T follicular helper cell (primary cell): ENCODE results near the gene DISP1.
A peak's percentile ranks its signal among the peaks of the same experiment; 100 is the strongest.

Experiments
- DNase-seq: peaks from one replicate; pipeline ENCODE4 v3.0.0-alpha.2; 2020; ENCODE audit warnings: low read depth
- total RNA-seq, 2 experiments: gene quantifications; one replicate each; lab custom pipeline; 2026; lab: John Stamatoyannopoulos, UW

DISP1 gene, protein sequence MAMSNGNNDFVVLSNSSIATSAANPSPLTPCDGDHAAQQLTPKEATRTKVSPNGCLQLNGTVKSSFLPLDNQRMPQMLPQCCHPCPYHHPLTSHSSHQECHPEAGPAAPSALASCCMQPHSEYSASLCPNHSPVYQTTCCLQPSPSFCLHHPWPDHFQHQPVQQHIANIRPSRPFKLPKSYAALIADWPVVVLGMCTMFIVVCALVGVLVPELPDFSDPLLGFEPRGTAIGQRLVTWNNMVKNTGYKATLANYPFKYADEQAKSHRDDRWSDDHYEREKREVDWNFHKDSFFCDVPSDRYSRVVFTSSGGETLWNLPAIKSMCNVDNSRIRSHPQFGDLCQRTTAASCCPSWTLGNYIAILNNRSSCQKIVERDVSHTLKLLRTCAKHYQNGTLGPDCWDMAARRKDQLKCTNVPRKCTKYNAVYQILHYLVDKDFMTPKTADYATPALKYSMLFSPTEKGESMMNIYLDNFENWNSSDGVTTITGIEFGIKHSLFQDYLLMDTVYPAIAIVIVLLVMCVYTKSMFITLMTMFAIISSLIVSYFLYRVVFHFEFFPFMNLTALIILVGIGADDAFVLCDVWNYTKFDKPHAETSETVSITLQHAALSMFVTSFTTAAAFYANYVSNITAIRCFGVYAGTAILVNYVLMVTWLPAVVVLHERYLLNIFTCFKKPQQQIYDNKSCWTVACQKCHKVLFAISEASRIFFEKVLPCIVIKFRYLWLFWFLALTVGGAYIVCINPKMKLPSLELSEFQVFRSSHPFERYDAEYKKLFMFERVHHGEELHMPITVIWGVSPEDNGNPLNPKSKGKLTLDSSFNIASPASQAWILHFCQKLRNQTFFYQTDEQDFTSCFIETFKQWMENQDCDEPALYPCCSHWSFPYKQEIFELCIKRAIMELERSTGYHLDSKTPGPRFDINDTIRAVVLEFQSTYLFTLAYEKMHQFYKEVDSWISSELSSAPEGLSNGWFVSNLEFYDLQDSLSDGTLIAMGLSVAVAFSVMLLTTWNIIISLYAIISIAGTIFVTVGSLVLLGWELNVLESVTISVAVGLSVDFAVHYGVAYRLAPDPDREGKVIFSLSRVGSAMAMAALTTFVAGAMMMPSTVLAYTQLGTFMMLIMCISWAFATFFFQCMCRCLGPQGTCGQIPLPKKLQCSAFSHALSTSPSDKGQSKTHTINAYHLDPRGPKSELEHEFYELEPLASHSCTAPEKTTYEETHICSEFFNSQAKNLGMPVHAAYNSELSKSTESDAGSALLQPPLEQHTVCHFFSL (N-terminal part only)
- total RNA-seq: 8.6 to 10.7 reads per million in 2 experiments

DNA sequence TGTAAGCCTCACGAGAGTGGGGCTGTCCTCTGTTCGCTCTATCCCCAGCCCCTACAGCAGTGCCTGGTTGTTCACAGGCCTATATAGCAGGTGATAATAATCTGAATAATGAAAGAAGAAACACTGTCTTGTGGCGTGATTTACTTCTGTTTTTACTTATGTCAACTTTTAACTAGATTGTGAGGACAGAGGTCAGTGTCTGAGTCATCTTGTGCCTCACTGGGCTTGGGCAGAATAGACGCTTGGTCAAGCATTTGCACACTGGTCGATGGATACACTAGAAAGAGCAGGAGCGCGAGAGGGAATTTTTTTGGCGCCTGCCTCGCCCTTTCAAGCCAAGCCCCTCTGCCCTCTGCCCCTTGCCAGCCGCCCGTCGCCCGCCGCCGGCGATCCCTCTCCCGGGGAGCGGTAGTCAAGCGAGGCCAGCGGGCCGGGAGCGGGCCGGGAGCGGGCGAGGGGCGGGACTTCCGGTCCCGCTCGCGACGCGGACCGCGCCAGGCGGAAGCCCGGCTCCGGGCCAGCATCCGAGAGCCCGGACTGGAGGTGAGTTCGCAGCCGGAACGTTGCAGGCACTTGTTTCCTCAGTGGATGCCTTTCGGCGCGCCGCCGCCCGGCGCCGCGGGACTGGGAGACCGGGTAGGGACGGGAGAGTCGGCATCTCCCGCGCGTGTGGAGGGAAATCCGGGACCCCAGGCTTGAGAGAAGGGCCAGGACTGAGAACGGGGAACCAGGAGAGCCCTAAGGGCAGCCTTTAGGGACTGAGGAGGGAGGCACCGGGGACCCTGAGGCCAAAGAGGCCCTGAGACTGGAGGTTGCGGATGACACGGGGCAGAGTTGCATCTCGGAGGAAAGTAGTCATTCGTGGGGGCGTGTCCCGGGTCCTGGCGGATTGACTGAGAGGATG is at the start of gene DISP1:
DISP1 (plus strand) TSS at position 504 of the 904 bp plus-strand sequence. CDS start 127,785 bp downstream, outside the sequence.
- DNase-seq: peak; percentile 45

DNA sequence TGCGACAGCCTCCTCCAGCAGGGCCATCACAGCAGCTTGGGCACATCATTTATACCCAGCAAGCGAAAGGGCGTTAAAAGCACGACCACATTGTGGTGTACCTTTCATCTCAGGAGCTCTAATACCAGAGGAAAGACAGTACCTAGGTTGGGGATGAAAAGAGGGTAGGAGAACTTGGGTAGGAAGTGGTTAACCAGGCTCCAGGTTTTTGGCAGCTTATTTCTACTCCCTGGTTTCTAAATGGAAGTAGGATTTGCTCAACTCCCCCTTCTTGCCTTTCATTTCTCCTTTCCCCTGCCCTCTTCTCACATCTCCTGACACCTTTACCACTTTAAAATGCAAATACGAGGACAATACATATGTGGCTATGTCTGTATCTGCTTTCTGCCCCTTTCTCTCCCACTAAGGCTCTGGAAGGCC is 47.7 kb upstream of the DISP1 start:
- DNase-seq: no peak

DNA sequence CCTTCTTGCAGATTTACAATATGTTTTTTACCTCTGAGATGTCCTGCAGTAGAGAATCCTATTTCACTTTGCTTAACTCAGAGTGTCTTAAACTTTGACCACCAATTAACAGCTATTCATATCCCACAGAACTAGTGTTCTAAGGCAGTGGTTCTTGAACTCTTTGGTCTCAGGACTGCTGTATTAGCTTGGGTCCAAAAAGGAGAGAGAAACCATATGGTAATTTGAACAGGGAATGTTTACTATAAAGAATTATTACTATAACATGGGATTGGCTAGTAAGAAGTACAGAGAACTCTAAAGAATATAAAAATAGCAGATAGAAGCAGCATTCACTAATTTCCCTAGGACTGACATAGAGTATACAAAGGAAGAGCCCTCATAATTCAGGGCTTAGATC is 46.2 kb upstream of the DISP1 start:
- no peak for DNase-seq

DNA sequence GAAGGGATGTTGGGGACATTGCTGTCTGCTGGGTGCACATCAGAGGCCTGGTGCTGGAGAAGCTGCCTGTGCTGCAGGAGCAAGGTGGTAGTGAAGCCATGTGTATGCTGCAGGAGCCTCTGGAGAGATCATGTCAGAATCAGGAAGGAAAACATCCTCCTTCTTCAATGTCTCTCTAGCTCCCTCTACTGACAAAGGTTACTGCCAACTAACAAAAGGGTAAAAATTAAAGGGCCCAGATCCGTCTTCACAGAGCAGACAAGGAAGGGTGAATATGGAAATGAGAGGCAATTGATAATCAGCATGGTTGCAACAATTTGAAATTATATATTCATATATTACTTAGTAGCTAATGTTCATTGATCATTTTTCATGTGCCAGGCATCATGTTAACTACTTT is 45.7 kb upstream of the DISP1 start:
- DNase-seq: no peak

DNA sequence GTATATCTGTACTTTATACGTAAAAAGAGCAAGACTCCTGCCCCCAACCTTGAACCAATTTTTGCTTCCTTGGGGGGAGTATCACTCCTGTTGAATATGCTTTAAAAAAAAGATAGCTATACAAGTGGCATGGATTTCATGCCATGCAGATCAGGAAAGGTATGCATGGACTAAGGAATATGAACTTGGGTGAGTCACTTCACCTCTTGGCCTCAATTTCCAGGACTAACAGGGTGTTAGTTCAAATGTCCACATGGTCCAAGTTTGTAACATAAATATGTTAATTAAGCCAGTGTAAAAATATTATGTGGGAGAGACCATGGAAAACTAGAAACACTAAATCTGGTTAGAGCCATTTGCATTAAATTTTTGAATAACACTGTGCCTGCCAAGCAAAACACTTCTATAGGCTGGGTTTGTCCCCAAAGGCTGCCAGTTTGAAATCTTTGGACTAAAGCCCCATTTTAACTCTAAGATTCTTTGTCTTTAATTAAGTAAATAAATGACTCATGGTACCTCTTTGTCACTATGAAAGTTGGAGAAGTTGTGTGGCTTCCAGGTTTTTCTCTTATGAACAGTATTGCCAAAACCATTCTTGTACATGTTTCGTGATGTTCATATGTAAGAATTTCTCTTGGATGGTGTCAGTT is 44.7 kb upstream of the DISP1 start:
- DNase-seq: no peak

DNA sequence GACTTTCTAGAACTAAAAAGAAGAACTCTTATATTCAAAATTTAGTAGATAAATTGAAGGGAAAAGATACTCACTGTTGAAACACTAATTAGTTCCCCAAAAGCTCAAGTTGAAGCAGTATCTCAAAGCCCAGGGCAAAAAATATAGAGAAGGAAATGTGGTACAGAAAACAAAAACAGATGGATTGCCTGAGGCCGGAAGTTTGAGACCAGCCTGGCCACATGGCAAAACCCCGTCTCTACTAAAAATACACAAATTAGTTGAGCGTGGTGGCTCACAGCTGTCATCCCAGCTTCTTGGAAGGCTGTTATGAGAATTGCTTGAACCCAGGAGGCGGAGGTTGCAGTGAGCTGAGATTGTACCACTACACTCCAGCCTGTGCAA is 41.9 kb upstream of the DISP1 start:
- DNase-seq: no peak

DNA sequence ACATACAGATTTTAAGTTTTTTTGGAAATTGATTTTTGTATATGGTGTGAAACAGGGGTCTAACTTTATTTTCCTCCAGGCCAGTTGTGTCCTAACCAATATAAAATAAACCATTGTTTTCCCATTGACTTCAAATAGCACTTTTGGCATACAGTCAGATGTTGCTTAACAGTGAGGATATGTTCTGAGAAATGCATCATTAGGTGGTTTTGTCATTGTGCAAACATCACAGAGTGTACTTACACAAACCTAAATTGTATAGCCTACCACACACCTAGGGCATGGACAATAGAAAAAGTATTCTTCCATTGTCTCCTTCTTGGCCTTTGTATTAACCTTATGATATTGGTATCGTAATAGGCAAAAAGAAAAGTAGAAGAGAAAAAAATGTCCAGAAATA is 37.4 kb upstream of the DISP1 start:
- DNase-seq: no peak

DNA sequence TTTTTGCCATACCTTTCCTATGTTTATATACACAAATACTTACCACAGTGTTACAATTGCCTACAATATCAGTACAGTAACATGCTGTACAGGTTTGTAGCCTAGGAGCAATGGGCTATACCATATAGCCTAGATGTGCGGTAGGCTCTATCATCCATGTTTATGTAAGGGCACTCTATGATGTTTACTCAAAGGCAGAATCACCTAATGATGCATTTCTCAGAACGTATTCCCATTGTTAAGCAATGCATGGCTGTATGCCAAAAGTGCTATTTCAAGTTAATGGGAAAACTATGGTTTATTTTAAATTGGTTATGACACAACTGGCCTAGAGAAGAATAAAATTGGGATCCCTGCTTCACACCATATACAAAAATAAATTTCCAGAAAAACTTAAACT is 36.9 kb upstream of the DISP1 start:
- DNase-seq: no peak

DNA sequence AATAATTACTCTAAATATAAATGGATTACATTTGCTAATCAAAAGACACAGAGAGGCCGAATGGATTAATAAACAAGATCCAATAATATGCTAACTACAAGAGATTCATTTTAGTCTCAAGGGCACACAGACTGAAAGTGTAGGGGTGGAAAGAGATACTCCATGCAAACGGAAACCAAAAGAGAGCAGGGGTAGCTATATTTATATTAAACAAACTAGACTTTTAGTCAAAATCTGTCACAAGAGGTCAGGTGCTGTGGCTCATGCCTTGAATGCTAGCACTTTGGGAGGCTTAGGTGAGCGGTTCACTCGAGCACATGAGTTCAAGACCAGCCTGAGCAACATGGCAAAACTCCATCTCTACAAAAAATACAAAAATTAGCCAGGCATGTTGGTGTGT is 33.6 kb upstream of the DISP1 start:
- no peak for DNase-seq

DNA sequence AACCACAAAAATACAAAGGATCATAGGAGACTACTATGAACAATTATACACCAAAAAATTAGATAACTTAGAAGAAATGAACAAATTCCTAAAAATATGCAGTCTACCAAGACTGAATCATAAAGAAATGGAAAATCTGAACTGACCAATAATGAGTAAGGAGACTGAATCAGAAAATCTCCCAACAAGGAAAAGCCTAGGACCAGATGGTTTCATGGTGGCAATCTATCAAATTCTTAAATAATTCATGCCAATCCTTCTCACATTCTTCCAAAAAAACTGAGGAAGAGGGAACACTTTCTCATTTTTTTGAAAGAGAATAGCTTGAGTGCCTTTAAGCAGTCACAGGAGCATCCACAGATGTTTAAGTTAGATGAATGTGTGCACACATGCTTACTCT is 31.8 kb upstream of the DISP1 start:
- DNase-seq: no peak

DNA sequence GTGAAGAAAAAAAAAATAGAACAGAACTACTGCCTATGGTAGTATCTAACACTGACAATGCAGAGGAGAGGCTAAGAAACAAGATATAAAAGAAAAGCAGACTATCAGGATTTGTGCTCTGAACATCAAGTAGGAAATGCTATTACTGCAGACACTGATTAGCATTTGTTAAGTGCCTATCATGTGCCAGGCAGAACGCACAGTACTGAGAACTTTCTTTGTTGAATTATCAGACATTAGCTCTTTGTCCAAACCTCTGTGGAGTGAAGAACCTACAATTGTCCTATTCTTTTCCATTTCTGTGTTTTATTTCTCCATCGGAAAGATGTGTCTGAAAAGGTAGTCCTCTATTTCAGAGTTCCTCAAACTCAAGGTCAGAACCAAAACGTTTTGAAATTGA is 30.5 kb upstream of the DISP1 start:
- DNase-seq: no peak

DNA sequence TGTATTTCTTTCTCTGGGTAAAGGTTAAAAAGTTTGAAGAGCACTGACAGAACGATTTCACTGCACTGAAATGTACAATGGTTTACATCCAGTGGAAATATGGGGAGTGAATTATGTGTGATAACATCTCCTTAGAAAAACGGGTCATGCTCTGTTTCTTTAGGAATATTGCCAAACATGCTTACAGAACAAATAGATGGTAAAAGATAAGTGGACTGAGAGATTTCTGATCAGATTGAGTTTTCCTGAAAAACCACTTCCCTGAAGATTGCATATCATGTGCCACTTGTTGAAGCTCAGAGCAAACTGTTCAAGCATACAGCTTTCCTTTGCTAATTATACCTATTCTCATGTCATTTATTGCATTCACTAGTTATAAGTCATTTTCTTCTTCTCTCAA is 29.9 kb upstream of the DISP1 start:
- DNase-seq: no peak

DNA sequence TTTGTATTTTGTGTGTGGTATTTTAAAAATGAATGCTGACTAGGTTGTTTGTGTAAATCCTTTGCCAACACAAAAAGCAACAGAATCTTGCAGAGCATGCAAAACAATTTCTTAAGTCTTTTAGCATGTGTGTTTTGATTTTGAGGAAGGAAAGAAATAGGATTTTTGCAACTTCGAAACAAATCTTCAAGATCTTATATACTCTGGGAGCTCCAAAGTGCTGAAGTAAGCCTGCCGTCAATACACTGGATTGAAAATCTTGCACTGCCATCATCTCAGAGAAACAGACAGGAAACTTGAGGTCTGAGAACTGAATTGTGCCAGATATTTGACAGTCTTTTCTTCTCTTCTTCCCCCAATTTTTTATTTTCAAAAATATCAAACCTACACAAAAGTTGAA is 29.3 kb upstream of the DISP1 start:
- DNase-seq: no peak

DNA sequence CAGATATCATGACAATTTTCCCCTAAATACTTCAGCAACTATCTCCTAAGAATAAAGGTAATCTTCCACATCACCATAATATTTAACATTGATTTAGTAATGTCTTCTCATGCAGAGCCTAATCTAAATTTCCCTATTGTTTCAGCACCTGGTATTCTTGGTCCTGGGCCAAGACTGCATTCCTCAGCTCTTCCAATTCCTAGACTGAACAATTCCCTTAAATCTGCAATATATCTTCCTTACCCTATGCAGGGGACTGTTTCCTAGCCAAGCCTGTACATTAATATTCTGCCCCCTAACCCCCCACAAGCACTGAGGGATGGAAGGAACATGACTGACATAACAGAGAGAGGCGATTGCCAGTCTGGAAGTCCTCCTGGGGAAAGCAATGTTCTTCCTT is 28.7 kb upstream of the DISP1 start:
- DNase-seq: no peak

DNA sequence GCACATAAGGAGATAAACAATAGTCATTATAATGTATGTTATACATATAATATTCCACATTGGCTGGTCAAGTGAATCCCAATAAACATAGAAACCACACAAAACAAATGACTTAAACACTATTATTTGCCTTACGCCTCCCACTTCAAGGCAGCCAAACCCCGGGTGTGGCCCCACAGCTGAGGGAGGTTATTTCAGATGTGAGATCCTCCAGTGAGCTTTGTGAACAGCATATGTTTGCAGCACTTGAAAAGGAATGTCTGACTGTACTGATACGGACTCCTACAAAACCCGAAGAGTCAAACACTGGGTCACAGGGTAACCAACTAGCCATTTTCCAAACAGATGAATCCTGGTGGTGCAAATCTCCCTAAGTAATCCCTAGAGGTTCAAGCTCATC is 27.1 kb upstream of the DISP1 start:
- no peak for DNase-seq

DNA sequence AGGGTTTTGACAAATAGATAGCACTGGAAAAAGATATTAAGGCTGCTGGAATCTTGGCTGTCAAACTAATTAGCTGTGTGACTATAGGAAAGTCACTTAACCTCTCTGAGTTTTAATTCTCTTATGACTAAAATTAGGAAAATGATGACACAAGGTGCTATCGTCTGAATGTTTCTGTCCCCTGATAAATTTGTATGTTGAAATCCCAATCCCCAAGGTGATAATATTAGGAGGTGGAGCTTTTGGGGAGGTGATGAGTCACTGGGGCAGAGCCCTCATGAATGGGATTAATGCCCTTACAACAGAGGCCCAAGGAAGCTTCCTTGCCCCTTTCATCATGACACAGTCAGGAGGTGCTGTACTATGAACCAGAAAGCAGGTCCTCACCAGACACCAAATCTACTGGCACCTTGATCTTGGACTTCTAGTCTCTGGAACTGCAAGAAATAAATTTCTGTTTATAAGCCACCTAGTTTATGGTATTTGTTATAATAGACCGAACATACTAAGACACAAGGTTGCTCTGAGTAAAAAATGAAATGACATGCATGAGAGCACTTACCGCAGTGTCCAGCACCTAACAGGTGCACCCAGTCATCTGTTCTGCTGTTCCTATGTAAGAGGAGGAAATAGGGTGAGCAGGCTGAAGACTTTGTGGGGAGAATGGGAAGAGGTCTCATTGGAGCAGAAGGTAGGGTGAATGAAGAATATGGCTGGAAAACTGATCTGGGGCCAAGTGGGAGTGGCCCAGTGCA is 26.3 kb upstream of the DISP1 start:
- DNase-seq: no peak

DNA sequence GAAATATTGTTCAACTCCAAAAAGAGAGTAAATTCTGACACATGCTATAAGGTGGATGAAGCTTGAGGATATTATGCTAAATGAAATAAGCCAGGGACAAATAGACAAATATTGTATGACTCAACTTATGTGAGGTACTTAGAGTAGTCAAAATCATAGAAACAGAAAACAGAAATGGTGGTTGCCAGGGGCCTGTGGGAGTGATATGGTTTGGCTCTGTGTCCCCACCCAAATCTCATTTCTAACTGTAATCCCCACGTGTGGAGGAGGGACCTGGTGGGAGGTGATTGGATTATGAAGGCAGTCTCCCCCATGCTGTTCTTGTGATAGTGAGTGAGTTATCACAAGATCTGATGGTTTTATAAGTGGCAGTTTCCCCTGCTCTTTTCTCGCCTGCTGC is 24.7 kb upstream of the DISP1 start:
- no peak for DNase-seq

DNA sequence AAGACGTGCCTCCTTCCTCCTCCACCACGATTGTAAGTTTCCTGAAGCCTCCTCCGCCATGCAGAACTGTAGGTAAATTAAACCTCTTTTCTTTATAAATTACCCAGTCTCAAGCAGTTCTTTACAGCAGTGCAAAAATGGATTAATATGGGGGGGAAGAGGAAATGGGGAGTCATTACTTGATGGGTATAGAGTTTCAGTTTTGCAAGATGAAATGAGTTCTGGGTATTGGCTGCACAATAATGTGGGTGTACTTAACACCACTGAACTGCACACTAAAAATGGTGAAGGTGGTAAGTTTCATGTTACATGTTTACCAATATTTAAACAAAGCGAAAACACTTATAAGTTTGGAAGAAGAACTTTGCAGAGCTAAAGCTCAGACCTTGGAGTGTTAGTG is 24.3 kb upstream of the DISP1 start:
- no peak for DNase-seq

DNA sequence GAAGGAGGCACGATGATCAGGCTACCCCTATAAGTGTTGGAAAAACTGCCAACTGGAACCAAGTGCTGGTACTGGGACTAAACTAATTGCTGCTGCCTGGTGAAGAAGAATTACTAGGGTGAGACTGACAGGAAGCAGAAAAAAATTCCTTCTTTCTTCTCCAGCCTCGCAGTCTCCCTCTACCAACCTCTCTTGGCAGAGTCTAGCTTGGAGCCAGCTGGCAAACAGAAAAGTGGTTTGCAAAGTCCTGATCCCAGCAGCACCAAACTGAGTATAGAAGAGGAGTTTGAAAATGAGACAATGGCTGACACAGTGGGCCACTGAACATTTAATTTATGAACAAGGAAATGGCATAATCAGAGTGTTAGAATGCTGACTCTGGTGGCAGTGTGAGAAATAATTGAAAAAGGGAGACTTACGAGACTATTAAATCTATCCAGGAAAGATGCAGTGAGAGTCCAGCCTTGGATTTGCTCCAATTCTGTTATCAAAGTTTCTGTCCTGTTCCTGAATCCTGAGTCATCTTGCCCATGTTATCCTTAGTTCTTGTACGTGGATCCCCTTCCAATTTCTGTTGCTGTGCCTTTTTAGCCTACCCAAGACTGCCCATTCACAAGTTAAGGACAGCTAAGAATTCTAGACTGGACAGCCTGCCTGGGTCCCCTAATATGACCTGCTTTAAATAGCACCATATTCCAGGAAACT is 23.7 kb upstream of the DISP1 start:
- DNase-seq: no peak
